COR-L47 (cell line): ENCODE results near the gene DCHS1.

Experiments used
- DNase-seq: peaks from one replicate; lab custom pipeline; 2025; lab: John Stamatoyannopoulos, UW

Gene DCHS1

DNA sequence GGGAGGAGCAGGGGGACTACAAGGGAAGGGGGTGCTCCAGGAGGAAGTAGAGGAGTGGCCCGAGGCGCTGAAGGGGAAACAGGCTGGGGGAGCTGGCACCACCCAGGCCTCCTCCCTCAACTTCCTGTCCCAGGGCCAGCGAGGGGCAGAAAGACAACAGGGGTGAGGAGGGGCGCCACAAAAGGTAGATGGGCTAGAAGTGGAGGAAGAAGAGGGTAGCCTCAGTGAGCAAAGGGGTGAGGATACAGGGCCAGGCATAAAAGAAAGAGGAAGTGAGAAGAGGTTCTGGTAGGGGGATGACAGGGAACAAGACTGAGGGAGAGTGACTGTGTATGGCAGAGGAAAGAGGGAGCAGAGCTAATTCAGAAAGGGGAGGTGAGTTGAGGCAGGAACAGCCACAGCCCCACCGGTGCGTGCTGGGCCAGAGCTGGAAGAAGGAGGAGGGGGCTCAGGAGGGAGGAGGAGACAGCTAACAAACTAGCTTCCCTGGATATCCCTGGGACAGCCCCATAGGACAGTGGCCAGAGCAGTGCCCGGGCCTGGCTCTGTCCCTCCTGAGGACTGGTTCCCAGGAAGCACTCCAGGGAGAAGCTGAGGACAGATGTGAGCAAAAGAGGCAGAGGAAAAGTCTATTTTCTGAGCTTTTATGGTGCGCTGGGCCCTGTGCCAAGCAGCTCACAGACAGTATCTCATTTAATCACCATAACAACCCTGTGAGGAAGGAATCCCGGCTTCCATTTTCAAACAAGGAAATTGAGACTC lies 8.5 kb downstream of the DCHS1 start:
- DNase-seq, result no peak

DNA sequence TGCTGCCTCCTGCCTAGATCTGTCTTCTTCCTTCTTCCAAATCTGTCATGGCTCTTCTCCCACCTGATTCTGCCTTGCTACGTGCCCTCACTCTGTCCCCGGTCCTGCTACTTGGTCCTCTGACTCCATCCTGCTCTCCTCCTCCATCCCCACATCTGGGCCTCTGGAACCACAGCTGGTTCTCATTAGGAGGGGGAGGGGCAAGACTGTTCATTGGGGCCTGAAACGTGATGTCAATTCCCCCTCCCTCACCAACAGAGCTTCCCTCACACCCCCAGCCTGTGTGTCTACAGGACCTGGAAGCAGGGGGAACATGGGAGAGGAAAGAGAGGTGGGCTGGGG lies 9.1 kb downstream of the DCHS1 start:
- DNase-seq, result no peak

DNA sequence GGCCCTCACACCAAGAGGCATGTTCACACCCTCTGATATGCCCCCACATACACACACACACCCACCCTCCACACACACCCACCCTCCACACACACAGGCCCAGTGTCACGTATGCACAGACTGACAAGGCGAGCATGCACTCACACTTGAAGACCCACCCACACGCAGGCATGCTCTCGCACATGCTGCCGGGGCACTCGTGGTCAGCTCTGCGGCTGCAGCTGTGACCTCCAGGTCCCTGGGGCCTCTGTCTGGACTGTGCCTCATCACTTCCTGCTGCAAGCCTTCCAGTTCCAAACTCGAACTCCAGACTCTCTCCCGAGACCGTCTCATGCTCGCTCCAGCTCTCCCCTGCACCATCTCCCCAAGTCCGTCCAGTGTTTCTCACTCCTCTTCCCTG lies 9.5 kb downstream of the DCHS1 start:
- no peak for DNase-seq

DNA sequence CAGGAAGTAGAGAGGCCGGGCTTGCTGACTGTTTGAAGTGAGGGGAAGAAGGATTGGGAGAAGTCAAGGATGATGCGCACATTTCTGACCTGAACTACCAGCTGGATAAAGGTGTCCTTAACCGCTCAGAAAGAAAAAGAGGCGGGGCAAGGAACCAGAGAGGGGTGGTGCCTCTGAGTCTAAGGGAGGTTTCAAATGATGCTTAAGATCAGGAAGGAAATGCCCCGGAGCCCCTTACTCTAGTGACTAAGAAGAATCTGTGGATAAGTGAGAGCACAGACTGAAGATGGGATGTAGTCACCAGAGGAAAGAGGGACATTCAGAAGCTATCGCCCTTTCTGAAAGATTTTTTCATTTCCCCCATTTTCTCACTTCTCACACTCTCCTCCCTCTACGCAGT lies 12.7 kb downstream of the DCHS1 start:
- DNase-seq, result no peak

DNA sequence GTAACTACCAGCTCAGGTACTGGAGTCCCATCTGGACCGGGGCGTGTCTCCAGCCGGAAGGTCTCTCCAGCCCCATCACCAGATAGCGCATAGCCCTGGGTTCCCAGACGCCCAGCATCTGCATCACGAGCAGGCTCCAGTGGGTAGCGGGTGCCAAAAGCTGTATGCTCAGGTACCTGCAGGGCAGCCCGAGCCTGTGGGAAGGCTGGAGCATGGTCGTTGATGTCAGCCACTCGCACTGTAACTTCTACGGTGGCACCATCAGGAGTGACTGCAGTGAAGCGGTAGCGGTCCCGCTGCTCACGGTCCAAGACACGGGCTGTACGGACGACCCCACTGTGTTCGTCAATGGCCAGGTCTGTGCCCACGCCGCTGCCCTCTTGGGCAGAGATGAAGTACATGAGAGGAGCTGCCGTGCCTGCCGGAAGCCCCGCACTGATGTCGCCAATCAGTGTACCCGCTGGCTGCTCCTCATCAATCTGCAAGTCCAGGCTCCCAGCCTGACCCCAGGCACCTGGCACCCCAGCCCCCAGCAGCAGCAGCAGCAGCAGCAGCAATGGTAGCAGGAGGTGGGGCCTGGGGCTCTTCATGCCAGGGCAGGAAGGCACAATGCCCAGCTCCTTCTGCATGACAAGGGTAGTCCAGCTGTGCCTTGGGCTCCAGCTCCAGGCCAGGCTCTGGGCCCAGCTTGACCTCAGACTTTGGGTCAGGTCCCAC lies 14.5 kb downstream of the DCHS1 start:
- no peak for DNase-seq

DNA sequence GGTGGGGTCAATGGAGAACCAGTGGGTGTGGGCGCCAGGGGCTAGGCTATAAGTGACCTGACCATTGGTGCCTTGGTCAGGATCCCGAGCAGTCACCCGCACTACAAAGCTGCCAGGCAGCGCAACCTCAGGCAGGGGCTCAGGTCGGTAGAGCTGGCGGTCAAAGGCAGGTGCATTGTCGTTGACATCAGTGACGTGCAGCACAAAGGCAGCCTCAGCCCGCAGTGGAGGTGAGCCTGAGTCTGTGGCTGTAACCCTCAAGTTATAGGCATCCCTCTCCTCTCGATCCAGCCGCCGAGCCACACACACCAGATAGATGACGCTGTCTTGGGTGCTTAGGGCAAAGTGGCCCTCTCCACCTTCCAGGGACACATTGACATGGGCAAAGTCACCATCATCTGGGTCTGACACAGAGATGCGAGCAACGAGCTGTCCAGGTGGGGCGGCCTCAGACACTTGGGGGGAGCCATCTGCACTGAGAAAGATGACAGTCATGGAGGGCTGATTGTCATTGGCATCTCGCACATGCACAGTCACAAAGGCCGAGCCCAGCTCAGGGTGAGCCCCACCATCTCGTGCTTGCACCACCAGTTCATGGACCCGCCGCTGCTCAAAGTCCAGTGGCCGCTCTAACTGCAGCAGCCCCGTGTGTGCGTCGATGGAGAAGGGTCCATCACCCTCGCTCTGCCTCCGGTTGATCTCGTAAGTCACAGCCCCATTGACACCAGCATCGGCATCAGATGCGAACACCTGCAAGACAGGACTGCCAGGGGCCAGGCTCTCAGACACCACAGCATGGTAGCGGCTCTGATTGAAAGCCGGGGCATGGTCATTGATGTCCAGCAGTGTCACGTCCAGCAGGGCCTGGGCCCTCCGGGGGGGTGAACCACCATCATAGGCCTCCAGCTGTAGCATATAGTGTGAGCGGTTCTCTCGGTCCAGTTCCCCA lies 15.3 kb downstream of the DCHS1 start:
- no peak for DNase-seq

DNA sequence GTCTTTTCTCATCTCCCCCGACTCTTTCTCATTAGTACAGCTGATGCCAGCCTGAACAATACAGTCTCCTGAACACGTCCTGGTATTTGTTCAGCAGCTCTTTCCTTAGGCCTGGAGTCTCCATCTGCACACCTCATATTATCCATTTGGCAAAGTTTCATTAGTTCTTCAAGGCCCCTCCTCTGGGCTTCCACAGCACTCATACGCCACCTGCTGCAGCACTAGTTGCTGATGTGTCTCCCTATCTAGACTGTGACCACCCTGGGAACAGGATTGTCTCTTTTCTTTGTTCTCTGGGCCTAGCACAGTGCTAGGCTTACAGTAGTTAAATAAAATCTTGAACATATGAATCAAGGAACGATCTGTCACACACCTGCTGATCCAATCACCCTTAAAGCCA lies 17.2 kb downstream of the DCHS1 start:
- DNase-seq, result no peak

DNA sequence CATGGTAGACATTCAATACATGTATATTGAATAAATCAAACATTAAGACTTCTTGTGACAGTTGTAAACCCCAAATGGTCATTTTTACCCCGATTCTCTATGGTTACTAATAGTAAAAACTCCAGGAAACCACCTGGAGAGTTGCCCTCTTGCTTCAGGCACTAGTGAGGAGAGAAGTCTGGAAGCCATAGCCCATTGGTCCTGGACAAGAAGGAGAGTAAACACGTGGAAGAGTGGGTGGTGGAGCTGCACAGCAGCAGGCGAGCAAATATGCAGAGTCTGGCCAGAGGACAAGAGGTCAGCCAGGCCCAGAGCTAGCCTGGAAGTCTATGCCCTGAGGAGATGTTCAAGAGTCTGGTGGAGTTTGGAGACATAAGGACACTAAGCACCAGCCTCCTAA lies 17.7 kb downstream of the DCHS1 start:
- DNase-seq, result no peak

DNA sequence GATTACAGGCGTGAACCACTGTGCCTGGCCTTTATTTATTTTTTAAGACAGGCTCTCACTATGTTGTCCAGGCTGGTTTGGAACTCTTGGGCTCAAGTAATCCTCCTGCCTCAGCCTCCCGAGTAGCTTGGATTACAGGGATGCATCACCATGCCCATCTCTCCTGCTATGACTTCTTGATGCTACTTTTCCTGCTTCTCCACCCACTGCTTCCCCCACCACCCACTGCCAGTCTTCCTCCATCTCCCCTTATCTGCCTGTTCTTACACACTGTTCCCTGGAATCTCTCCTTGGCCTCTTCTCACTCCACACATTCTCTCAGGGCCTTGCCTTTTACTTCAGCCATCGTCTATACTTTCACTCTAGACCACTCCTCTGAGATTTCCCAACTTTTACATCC lies 19.1 kb downstream of the DCHS1 start:
- DNase-seq, result no peak

DNA sequence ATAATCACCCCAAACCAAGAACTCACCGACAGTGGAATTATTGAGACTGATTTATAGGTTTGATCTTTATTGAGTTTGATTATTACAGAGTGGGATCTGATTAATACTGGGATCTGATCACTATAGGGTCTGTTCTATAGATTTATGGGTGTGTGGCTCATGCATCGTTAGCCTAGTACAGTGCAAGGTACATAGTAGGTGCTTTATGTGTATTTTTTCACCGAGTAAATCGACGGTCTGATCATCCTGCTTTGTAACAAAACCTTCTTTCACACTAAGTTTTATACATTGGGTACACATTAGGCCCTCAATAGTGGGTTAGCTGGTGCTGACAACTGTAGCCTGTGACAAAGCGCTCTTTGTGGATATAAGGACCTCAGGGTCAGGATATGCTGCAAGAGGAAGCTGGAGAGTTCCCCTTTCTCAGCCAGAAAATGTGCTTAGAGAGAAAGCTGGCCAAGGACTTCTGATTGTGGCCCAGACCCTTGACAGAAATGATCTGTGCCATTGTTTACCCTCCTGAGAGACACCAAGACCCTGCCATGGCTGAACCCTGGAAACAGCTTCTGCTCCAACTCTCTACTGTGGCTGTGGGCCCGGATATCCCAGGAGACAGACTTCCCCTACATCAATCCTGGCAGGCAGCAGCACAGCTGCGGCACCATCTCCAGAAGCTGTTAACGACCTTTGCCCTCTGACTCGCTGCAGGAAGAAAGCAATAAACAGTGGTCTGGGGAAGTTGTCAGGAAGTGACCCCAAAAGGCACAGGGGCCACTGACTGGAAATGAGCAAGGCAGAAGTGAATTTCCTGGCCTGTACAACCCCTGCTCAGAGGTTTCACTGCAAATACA lies 20.3 kb downstream of the DCHS1 start:
- DNase-seq, result no peak

DNA sequence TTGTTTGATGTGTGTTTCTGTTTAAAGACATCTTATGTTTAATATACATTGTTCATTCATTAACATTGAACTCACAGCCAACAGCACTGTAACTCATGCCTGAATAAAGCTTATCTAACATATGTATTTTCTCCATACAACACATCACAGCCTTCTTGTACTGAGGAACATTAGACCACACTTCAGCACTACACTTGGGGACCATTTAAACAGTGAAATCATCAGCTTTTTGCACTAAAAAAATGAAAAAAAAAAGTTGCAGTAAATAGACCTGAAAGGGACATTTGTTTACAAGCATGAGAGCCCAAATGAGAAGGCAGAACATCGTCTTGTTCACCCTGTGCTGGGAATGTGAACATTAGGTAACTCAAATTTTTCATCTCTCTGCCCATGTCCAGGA lies 21.1 kb downstream of the DCHS1 start:
- DNase-seq, result no peak

DNA sequence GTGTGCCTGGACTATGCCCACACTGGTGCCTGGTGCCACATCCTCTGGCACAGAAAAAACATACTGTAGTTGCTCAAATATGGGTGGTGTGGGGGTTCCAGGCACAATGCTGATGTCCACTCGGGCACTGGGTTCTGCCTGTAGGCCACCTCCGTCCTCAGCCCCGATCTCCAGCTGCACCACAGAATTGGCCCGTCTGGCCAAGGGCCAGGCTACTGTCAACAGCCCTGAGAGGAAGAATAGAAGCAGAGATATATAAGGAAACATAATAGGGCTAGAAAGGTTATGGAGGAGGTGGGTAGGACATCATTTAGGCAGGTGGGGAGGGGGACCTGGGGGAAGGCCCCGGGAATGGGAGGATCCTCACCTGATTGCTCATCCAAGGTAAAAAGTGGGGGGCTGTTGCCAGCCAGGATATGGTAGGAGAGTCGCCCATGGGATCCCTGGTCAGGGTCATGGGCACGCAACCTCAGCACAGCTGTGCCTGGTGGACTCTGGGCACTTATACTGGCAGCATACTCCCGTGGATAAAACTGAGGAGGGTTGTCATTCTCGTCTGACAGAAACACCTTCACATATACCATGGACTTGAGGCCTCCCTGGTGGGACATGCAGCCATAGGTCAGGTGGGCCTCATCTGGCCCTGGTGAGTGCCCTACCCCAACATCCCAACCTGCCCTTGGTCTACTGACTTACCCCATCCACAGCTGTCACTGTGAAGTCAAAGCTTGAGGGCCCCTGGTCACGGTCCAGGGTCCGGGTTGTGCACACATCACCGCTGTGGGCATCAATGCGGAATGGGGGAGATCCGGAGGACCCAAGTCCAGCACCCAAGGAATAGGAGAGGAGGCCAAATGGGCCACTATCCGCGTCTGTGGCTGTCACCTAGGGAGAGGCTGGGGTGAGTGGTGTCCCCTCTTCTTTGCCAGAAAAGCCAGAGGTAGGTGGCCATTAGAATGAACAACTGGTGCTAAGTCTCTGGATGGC lies 21.9 kb downstream of the DCHS1 start:
- no peak for DNase-seq

DNA sequence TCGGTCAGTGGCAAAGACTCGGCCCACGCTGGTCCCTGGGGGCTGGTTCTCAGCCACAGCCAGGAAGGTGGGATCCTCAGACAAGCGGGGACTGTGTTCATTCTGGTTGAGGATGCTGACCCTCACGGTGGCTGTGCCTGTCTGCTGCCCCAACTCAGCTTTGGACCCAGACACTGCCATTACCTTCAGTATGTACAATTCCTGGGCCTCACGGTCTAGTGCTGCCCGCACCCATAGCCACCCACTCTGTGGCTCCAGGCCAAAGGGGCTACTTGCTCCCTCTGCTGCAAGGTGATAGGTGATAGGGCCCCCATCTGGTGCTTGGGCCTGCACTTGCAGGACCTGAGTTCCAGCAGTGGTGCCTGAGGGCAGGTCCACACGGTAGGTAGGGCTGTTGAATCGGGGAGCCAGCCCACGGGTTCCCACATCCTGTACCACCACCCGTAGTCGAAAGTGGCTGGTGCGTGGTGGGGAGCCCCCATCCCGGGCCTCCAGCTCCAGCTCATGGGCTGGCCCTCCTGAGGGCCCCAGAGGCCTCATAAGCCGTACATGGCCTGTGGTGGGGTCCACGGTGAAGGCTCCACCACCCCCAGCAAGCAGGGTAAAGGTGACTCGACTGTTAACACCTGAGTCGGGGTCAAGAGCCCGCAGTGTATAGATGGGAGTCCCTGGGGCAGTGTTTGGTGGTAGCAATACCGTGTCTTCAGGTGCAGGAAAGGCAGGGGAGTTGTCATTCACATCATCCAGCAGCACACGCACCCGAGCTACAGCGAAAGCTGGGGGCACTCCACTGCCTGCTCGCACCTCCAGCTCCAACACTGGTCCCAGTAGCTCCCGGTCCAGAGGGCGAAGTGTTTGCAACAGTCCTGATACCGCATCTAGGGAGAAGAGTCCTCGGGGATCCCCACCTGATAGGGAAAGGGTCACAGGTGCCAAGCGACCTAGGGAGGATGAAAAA lies 23.2 kb downstream of the DCHS1 start:
- DNase-seq, result no peak

DNA sequence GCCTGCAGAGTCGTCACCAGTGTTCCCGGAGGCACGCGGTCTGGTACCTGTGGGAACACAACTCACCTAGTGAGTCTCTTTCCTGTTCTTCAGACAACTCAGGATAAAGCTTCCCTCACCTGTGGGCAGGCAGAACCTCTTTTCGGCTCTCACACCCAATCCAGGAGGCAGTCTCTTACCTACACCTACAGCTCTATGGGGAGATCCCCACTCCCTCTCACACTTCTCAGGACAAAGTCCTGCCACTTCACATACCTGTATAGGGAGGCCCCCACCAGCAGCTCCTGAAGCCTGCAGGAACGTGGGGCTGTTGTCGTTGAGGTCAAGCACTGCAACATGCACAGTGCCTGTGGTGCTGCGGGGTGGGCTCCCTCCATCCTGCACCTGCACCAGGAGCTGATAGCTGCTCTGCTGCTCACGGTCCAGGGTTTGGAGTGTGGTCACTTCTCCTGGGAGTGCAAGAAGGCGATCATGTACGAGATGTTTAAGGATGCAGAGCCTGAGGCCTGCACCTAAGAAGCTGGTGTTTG lies 24.2 kb downstream of the DCHS1 start:
- no peak for DNase-seq

DNA sequence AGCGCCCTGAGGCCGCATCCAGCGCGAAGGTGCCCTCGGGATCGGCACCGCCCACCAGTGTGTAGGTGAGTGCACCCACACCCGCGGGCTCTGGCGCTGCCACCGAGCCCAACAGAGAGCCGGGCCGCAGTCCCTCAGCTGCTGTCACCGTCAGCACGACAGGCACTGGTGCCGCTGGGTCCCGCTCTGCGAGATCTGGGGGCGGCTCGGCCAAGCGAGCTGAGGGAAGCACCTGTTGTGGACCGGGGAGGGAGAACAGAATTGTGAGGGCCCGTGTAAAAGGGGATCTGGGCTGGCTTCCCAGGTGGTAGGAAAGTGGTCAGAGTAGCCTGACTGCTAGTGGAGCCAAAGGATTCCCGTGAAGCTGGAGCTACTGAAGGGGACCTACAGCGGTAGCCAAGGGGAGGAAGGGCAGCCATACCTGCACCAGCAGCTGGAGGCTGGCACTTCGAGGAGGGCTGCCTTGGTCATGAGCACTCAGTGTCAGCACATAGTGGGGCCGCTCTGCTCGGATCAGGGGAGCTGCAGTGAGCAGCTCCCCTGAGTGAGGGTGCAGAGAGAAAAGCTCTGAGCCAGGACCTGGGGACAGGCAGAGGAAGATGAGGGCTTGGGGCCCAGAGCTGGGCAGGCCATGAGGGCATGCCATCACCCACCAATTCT lies 24.8 kb downstream of the DCHS1 start:
- no peak for DNase-seq

DNA sequence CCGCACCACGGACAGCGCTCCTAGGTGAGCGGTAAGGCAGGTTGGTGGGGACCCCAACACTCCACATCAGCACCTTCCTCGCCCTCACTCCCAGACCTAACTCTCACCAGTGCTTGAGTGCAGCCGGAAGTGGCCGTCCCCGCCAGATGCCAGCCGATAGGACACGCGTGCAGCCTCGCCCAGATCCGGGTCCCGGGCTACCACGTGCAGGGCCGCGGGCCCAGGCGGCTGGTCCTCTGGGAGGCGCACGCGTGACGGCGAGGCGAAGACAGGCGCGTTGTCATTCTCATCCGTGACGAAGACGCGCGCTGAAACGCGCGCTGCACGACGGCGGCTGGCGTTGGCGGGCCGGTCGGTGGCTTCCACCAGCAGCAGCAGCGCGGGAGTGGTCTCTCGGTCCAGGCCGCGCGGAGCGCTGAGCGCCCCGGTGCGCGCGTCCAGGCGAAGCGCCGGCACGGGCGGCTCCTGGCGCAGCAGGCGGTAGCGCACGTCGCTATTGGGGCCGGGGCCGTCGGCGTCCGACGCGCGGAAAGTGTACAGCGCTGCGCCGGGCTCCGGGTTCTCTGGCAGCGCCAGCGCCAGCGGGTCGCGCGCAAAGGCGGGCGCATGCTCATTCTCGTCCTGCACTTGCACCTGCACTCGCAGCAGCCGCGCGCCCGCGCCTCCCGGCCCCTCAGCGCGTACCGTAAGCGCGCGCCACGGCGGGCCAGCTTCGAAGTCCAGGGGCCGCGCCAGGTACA lies 25.5 kb downstream of the DCHS1 start:
- no peak for DNase-seq

DNA sequence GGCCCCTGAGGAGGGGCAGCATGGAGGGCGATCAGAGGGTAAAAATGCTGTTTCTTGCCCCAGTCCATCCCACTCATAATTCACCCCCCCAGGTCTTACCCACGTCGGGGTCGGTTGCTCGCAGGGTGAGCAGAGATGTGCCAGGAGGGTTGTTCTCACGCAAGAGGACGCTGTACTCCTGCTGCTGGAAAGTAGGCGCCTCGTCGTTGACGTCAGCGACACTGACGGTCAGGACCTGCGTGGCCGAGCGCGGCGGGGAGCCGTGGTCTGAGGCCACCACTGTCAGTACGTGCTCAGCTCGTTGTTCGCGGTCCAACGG lies 26.1 kb downstream of the DCHS1 start:
- DNase-seq, result no peak

DNA sequence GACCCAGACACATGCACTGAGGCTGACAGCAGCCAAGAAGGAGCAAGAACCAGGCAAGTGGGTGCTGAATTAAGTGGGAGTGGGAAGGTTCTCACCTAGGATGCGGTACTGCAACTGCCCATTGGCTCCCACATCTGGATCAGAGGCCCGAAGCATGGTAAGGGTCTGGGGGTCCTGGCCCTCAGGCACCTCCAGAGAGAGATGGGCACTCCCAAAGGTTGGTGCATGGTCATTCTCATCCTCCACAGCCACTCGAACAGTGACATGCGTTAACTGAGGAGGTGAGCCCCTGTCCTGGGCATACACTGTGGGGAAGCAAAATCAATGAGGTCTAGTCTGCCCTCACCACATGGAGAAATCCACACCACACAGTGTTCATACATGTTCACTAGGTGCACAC lies 27.1 kb downstream of the DCHS1 start:
- no peak for DNase-seq
